Activated T-helper 2 cell treated with anti-CD3 and anti-CD28 coated beads, Interferon-gamma antibody, Interleukin-2, Interleukin-4, amounts not matched to agents 10 μg/mL and 5 μg/mL and 100 μg/mL, durations not matched to agents 14 hours and 24 hours and 36 hours (primary cell): ENCODE data around the gene DCDC1. TPM values are rescaled to one million over a fixed set of nuclear protein-coding genes. Genes with fewer than 3 reads are reported as not detected.

Source experiments
- DNase-seq: peaks from one replicate; pipeline ENCODE4 v3.0.0; 2021; ENCODE audit warnings: low spot score
- H3K27ac Mint-ChIP-seq: one replicate; pipeline ENCODE4 v1.8.0; 2021; ENCODE audit warnings: mixed read lengths
- H3K27me3 Mint-ChIP-seq: one replicate; pipeline ENCODE4 v1.8.0; 2021; ENCODE audit warnings: low read depth, mixed read lengths
- H3K36me3 Mint-ChIP-seq: one replicate; pipeline ENCODE4 v1.8.0; 2021; ENCODE audit warnings: low read depth, mixed read lengths
- H3K4me1 Mint-ChIP-seq: one replicate; pipeline ENCODE4 v1.8.0; 2021; ENCODE audit warnings: low read depth, mixed read lengths
- H3K4me3 Mint-ChIP-seq: one replicate; pipeline ENCODE4 v1.8.0; 2021; ENCODE audit warnings: low read depth, mild to moderate bottlenecking, moderate library complexity, mixed read lengths
- H3K9me3 Mint-ChIP-seq: one replicate; pipeline ENCODE4 v1.8.0; 2021; ENCODE audit warnings: mixed read lengths
- intact Hi-C: fragments of 100-400 bp; cut with micrococcal nuclease; formaldehyde crosslinking; loops from one replicate; pipeline ENCODE4 v1.15.1; 2023
- total RNA-seq: library from RNA; stranded (reverse); gene quantifications from 2 replicates; pipeline ENCODE4 v1.2.3, GENCODE V29; 2022

The DCDC1 gene
- total RNA-seq, 1 donor from 2014 or later, result not detected

GRCh38 chr11:31240340-31240904 is 129.1 kb downstream of the DCDC1 start:
- Mint-ChIP-seq H3K27me3 (no peaks in the 10 kb centered on the region), H3K9me3 (no peaks in the 10 kb centered on the region), H3K4me3 (no peak overlapping the region), H3K4me1 (no peaks in the 10 kb centered on the region), H3K36me3 (no peaks in the 10 kb centered on the region), H3K27ac (no peak overlapping the region)
- DNase-seq, result no peak
- intact Hi-C loops, result loop anchor here (5.0 to 10.0 kb wide), 2 partner anchors 564 to 717 kb away; no protein-coding TSS in a partner anchor

- Mint-ChIP-seq H3K27ac (no peak overlapping the region), H3K4me3 (no peak overlapping the region), H3K27me3 (no peaks in the 10 kb centered on the region), H3K4me1 (no peaks in the 10 kb centered on the region), H3K9me3 (no peaks in the 10 kb centered on the region), H3K36me3 (no peaks in the 10 kb centered on the region)
- no peak for DNase-seq
- intact Hi-C loops, result no loop called here
Measured at GRCh38 chr11:31237819-31238760, 131.4 kb downstream of the DCDC1 start.

- no peaks in the 10 kb centered on the region for H3K4me1 Mint-ChIP-seq
- H3K36me3 Mint-ChIP-seq, result no peaks in the 10 kb centered on the region
- no peak overlapping the region for H3K4me3 Mint-ChIP-seq
- intact Hi-C loops, result no loop called here
- H3K9me3 Mint-ChIP-seq, result no peaks in the 10 kb centered on the region
- no peak for DNase-seq
- H3K27ac Mint-ChIP-seq, result no peak overlapping the region
- H3K27me3 Mint-ChIP-seq, result no peaks in the 10 kb centered on the region
Measured at GRCh38 chr11:31236143-31236542, 133.4 kb downstream of the DCDC1 start.

DNA sequence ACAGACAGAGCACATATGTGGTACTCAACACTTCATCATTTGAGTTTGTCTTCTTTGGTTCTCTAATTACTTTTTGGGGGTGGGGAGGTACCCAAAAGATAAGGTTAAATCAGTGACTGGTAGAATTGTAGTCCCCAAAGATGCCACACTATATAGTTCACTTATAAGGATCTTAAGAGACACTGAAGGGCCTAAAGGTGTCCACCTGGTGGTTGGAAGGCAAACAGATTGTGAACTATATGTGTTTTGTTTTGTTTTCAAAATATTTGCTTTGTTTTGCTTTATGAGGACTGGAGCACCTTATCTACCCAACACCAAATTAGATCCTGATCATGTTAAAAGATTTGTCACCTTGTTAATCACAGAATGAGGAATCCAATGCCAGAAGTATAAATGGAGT is 136.1 kb downstream of the DCDC1 start:
- DNase-seq, result no peak
- no peaks in the 10 kb centered on the region for H3K27me3 Mint-ChIP-seq
- H3K9me3 Mint-ChIP-seq, result no peaks in the 10 kb centered on the region
- intact Hi-C loops, result no loop called here
- H3K4me3 Mint-ChIP-seq, result no peak overlapping the region
- no peaks in the 10 kb centered on the region for H3K4me1 Mint-ChIP-seq
- H3K27ac Mint-ChIP-seq, result no peak overlapping the region
- no peaks in the 10 kb centered on the region for H3K36me3 Mint-ChIP-seq

DNA sequence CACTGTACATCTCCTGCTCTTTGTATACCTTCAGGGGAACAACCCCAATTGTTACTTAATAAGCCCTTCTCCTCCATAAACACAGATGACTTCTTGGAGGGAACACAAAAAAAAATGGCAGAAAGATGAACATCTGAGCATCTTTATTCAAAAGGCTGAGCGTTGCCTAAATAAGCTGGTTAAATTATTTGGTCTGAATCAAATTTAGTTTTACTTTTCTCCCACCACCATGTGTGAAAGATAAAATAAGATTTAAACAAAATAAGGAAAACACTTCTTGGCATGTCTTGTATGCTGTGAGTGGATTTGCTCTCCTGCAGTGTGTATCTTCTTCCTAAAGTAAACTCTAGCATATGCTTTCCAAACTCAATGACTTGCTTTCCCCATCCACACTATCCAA is 137.9 kb downstream of the DCDC1 start:
- no peaks in the 10 kb centered on the region for H3K27me3 Mint-ChIP-seq
- no peaks in the 10 kb centered on the region for H3K36me3 Mint-ChIP-seq
- H3K4me3 Mint-ChIP-seq, result no peak overlapping the region
- intact Hi-C loops, result no loop called here
- no peak overlapping the region for H3K27ac Mint-ChIP-seq
- no peak for DNase-seq
- H3K4me1 Mint-ChIP-seq, result no peaks in the 10 kb centered on the region
- no peaks in the 10 kb centered on the region for H3K9me3 Mint-ChIP-seq

- Mint-ChIP-seq H3K4me3 (no peak overlapping the region), H3K9me3 (no peaks in the 10 kb centered on the region), H3K36me3 (no peaks in the 10 kb centered on the region), H3K4me1 (no peaks in the 10 kb centered on the region), H3K27me3 (no peaks in the 10 kb centered on the region), H3K27ac (no peak overlapping the region)
- no peak for DNase-seq
- intact Hi-C loops, result no loop called here
Measured at GRCh38 chr11:31218847-31219246, 150.7 kb downstream of the DCDC1 start.

- no peaks in the 10 kb centered on the region for H3K9me3 Mint-ChIP-seq
- no peak overlapping the region for H3K4me3 Mint-ChIP-seq
- intact Hi-C loops, result no loop called here
- no peak overlapping the region for H3K27ac Mint-ChIP-seq
- no peaks in the 10 kb centered on the region for H3K27me3 Mint-ChIP-seq
- DNase-seq, result no peak
- H3K36me3 Mint-ChIP-seq, result no peaks in the 10 kb centered on the region
- no peaks in the 10 kb centered on the region for H3K4me1 Mint-ChIP-seq
Measured at GRCh38 chr11:31214372-31214771, 155.2 kb downstream of the DCDC1 start.

DNA sequence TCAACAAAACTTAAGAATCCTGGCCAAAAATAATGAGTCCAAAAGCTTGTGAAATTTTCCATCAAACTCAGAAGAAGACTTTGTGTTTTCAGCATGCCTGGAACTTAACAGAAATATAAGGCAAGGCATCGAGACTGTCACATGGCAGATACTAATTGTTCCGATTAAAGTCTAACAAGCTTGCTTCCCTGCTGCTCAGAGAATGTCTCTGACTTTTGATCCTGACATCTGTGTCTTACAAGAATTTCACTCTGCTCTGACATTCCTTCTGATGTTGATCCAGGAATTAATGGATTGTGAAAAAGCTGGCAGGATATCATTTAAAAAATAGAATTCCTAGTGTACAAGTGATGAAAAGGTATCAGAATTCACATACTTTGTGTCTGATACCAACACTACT is 170.2 kb downstream of the DCDC1 start:
- no peaks in the 10 kb centered on the region for H3K36me3 Mint-ChIP-seq
- no peak overlapping the region for H3K4me3 Mint-ChIP-seq
- no peak for DNase-seq
- H3K4me1 Mint-ChIP-seq, result no peaks in the 10 kb centered on the region
- no peaks in the 10 kb centered on the region for H3K9me3 Mint-ChIP-seq
- H3K27ac Mint-ChIP-seq, result no peak overlapping the region
- no peaks in the 10 kb centered on the region for H3K27me3 Mint-ChIP-seq
- intact Hi-C loops, result no loop called here

- Mint-ChIP-seq H3K4me1 (no peaks in the 10 kb centered on the region), H3K27me3 (no peaks in the 10 kb centered on the region), H3K9me3 (peaks cover 15% of the 10 kb centered on the region), H3K4me3 (no peak overlapping the region), H3K27ac (no peak overlapping the region), H3K36me3 (no peaks in the 10 kb centered on the region)
- DNase-seq, result no peak
- intact Hi-C loops, result no loop called here
Measured at GRCh38 chr11:31173926-31174680, 195.4 kb downstream of the DCDC1 start.

DNA sequence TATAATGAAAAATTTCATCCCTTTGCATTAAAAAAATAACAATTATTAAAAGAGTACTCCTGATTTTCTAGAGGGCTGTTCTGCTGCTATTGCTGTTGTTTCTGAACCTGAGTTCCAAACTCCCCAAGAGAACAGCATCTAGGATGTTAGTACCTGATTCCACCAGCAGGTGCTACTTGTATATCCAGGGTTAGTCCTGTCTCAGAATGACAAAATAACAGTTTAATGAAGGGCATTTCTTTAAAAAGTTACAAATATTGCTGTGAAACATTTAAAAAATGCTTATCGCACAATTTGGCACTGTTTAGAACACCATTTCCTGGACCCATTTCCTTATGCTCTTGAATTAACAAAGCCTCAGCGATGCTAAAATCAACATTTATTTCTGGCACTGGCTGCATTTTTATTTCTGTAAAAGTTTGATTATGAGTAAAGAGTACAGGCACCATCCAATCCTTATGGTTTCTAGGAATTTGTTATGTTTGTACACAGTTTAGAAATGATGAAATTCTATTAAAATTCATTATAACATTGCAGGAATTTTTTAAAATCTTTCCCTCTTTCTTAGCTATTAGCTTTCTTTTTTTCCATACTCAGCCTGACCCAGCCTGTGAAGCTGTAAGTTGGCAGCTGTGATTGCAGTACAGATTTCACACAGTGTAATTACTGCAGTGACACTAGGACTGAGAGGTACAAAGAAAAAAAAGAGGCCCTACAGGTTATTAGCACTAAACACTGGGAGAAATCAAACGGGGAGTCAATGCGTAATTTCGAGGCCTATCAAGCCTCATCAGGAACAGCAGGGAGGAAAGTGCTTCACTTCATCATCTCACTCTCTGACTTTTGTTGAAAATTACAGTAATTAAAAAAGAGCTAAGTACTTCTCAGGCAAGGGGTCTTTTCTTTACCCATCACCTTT is 208.8 kb downstream of the DCDC1 start:
- intact Hi-C loops, result no loop called here
- Mint-ChIP-seq H3K27me3 (no peaks in the 10 kb centered on the region), H3K9me3 (no peaks in the 10 kb centered on the region), H3K4me1 (no peaks in the 10 kb centered on the region), H3K27ac (no peak overlapping the region), H3K4me3 (no peak overlapping the region), H3K36me3 (no peaks in the 10 kb centered on the region)
- no peak for DNase-seq

- no peaks in the 10 kb centered on the region for H3K9me3 Mint-ChIP-seq
- no peaks in the 10 kb centered on the region for H3K36me3 Mint-ChIP-seq
- no peaks in the 10 kb centered on the region for H3K4me1 Mint-ChIP-seq
- intact Hi-C loops, result no loop called here
- no peak overlapping the region for H3K4me3 Mint-ChIP-seq
- no peak for DNase-seq
- no peak overlapping the region for H3K27ac Mint-ChIP-seq
- H3K27me3 Mint-ChIP-seq, result no peaks in the 10 kb centered on the region
Measured at GRCh38 chr11:31150841-31151240, 218.7 kb downstream of the DCDC1 start.

GRCh38 chr11:31150011-31150410 is 219.5 kb downstream of the DCDC1 start:
- Mint-ChIP-seq H3K27me3 (no peaks in the 10 kb centered on the region), H3K9me3 (no peaks in the 10 kb centered on the region), H3K27ac (no peak overlapping the region), H3K36me3 (no peaks in the 10 kb centered on the region), H3K4me3 (no peak overlapping the region), H3K4me1 (no peaks in the 10 kb centered on the region)
- DNase-seq, result no peak
- intact Hi-C loops, result no loop called here
